SK-N-SH (cell line): ENCODE results near the gene SPTSSB. TPM values are rescaled to one million over a fixed set of nuclear protein-coding genes. Genes with fewer than 3 reads are reported as not detected.

ENCODE experiments used
- CTCF ChIA-PET: fragments of 300-600, 350-600 bp; formaldehyde crosslinking; extraction: SDS; loops from one replicate; lab custom pipeline; 2021; lab: Yijun Ruan, JAX
- POLR2A ChIA-PET: fragments of 350-600 bp; sonication (Branson Sonifier 250); formaldehyde crosslinking; extraction: SDS; loops from one replicate; lab custom pipeline; 2020; ENCODE audit warnings: antibody characterized with exemption, inconsistent platforms; lab: Yijun Ruan, JAX
- DNase-seq: peaks from one replicate; pipeline ENCODE4 v3.0.0; 2012
- H2AFZ ChIP-seq: fragments of 200-600 bp; sonication (generic); 2 replicates; pipeline ENCODE4 v1.8.1; 2016; ENCODE audit warnings: antibody characterized with exemption, mild to moderate bottlenecking, low read depth
- H3F3A ChIP-seq: fragments of 200-600 bp; sonication (generic); replicated peaks from 2 replicates; pipeline ENCODE3; 2016; ENCODE audit warnings: antibody characterized with exemption, mild to moderate bottlenecking; ENCODE audit not compliant: insufficient read depth
- H3K27ac ChIP-seq, 2 experiments: fragments of 200-500 bp in 1 of 2; fragments of 200-600 bp in 1 of 2; sonication (Bioruptor generic) in 1 of 2; sonication (generic), shearing (Covaris generic) in 1 of 2; 2 replicates each; pipeline versions ENCODE4 v1.5.1 to v1.6.1; 2014 to 2016; ENCODE audit warnings: low read depth in 2 of 2, inconsistent platforms in 1 of 2, low read length in 1 of 2, mild to moderate bottlenecking in 1 of 2, mixed read lengths in 1 of 2
- H3K27me3 ChIP-seq: fragments of 200-600 bp; sonication (generic), shearing (Covaris generic); 2 replicates; pipeline ENCODE4 v1.6.1; 2016; ENCODE audit warnings: mixed run types; ENCODE audit not compliant: insufficient read depth
- H3K36me3 ChIP-seq, 2 experiments: fragments of 200-500 bp in 1 of 2; fragments of 200-600 bp in 1 of 2; sonication (Bioruptor generic) in 1 of 2; sonication (generic) in 1 of 2; replicated peaks in 1 of 2; 2 replicates each; pipeline versions ENCODE3 to v1.5.1; 2014 to 2016; ENCODE audit warnings: low read length in 1 of 2, mild to moderate bottlenecking in 1 of 2; ENCODE audit not compliant: insufficient read depth in 2 of 2, control insufficient read depth in 1 of 2
- H3K4me1 ChIP-seq, 2 experiments: fragments of 200-500 bp in 1 of 2; fragments of 200-600 bp in 1 of 2; sonication (Bioruptor generic) in 1 of 2; sonication (generic), shearing (Covaris generic) in 1 of 2; 2 replicates each; pipeline versions ENCODE4 v1.5.1 to v1.6.1; 2014 to 2016; ENCODE audit warnings: low read depth in 1 of 2, low read length in 1 of 2, mixed run types in 1 of 2; ENCODE audit not compliant: insufficient read depth in 2 of 2, control insufficient read depth in 1 of 2
- H3K4me2 ChIP-seq: fragments of 200-600 bp; sonication (generic), shearing (Covaris generic); 2 replicates; pipeline ENCODE4 v1.6.1; 2017; ENCODE audit warnings: mixed run types
- H3K4me3 ChIP-seq, 2 experiments: fragments of 200-500 bp in 1 of 2; fragments of 200-600 bp in 1 of 2; sonication (Bioruptor generic) in 1 of 2; sonication (generic), shearing (Covaris generic) in 1 of 2; 2 replicates each; pipeline versions ENCODE4 v1.5.1 to v1.8.1; 2014 to 2016; ENCODE audit warnings: low read depth in 2 of 2, inconsistent platforms in 1 of 2, low read length in 1 of 2, mild to moderate bottlenecking in 1 of 2, mixed read lengths in 1 of 2, moderate library complexity in 1 of 2
- H3K79me2 ChIP-seq: fragments of 200-600 bp; sonication (generic); 2 replicates; pipeline ENCODE4 v1.8.1; 2017; ENCODE audit warnings: mild to moderate bottlenecking; ENCODE audit not compliant: insufficient read depth
- H3K9ac ChIP-seq: fragments of 200-600 bp; sonication (generic); 2 replicates; pipeline ENCODE4 v1.6.1; 2017; ENCODE audit warnings: mixed run types
- H3K9me2 ChIP-seq: fragments of 200-600 bp; sonication (generic); 2 replicates; pipeline ENCODE4 v1.6.1; 2017; ENCODE audit warnings: mixed run types
- H3K9me3 ChIP-seq: fragments of 200-600 bp; sonication (generic); 2 replicates; pipeline ENCODE4 v1.6.1; 2017; ENCODE audit warnings: mixed run types, mild to moderate bottlenecking, moderate library complexity
- H4K20me1 ChIP-seq: fragments of 200-600 bp; sonication (generic); 2 replicates; pipeline ENCODE4 v1.6.1; 2017; ENCODE audit warnings: mild to moderate bottlenecking, mixed run types; ENCODE audit not compliant: insufficient read depth
- CHD2 ChIP-seq: fragments of 150-350 bp; IDR thresholded peaks from 2 replicates; pipeline ENCODE4 v1.6.1; 2018; ENCODE audit warnings: low read length; ENCODE audit not compliant: partially characterized antibody
- ELF1 ChIP-seq: IDR thresholded peaks from 2 replicates; pipeline ENCODE4 v1.4.0; 2012
- FOSL2 ChIP-seq: IDR thresholded peaks from 2 replicates; pipeline ENCODE4 v1.4.0; 2012; ENCODE audit warnings: low read depth, mild to moderate bottlenecking, moderate library complexity, borderline replicate concordance
- GATA2 ChIP-seq: sonication (generic); formaldehyde crosslinking; IDR thresholded peaks from 2 replicates; pipeline ENCODE4 v1.5.0; 2020; ENCODE audit warnings: mild to moderate bottlenecking, missing genetic modification reagents
- JUND ChIP-seq: IDR thresholded peaks from 2 replicates; pipeline ENCODE4 v1.4.0; 2012
- MAX ChIP-seq: IDR thresholded peaks from 2 replicates; pipeline ENCODE4 v1.4.0; 2012; ENCODE audit warnings: low read depth
- MXI1 ChIP-seq: IDR thresholded peaks from 2 replicates; pipeline ENCODE4 v1.6.1; 2012; ENCODE audit warnings: mild to moderate bottlenecking, low read depth, low read length, improper control_type of control experiment
- NFIC ChIP-seq: IDR thresholded peaks from 2 replicates; pipeline ENCODE4 v1.4.0; 2012; ENCODE audit warnings: borderline replicate concordance
- POLR2AphosphoS5 ChIP-seq: IDR thresholded peaks from 2 replicates; pipeline ENCODE4 v1.6.1; 2012; ENCODE audit warnings: low read depth, low read length
- RCOR1 ChIP-seq: fragments of 150-350 bp; IDR thresholded peaks from 2 replicates; pipeline ENCODE4 v1.6.1; 2017; ENCODE audit warnings: antibody characterized with exemption, low read length
- RFX5 ChIP-seq: IDR thresholded peaks from 2 replicates; pipeline ENCODE4 v1.6.1; 2012; ENCODE audit warnings: mild to moderate bottlenecking, improper control_type of control experiment, low read length
- SIN3A ChIP-seq: IDR thresholded peaks from 2 replicates; pipeline ENCODE4 v1.6.1; 2012; ENCODE audit warnings: low read depth, mild to moderate bottlenecking, low read length, moderate library complexity, borderline replicate concordance
- TAF1 ChIP-seq: IDR thresholded peaks from 2 replicates; pipeline ENCODE4 v1.6.1; 2012; ENCODE audit warnings: low read depth, mild to moderate bottlenecking, low read length, moderate library complexity, borderline replicate concordance
- TCF12 ChIP-seq: IDR thresholded peaks from 2 replicates; pipeline ENCODE4 v1.4.0; 2012
- WGBS: methylation state at CpG from one replicate; pipeline ENCODE4 v1.1.6; 2017; ENCODE audit warnings: low lambda C conversion rate; 5-methylcytosine and 5-hydroxymethylcytosine counted together
- polyA plus RNA-seq, 3 experiments: library from polyadenylated mRNA; depleted of rRNA; stranded (reverse); fragments of >200 nt; gene quantifications; 2 replicates each; pipeline ENCODE4 v1.2.3, GENCODE V29; 2012
- TF ChIP-seq, protein P1 (sequence below): IDR thresholded peaks from 2 replicates; pipeline ENCODE4; 2012
- TF ChIP-seq, protein P2 (sequence below): IDR thresholded peaks from 2 replicates; pipeline ENCODE4 v1.4.0; 2012; ENCODE audit warnings: low read depth, borderline replicate concordance
- TF ChIP-seq, protein P3 (sequence below): IDR thresholded peaks from 2 replicates; pipeline ENCODE4 v1.4.0; 2012; ENCODE audit warnings: low read depth, borderline replicate concordance
- TF ChIP-seq, protein P4 (sequence below): fragments of 150-350 bp; IDR thresholded peaks from 2 replicates; pipeline ENCODE4 v1.6.1; 2016; ENCODE audit warnings: mild to moderate bottlenecking, low read depth, low read length

The SPTSSB gene
- polyA plus RNA-seq, 1 of the 3 experiments (the other 2 are of a cell fraction) = 0.07 TPM

DNA sequence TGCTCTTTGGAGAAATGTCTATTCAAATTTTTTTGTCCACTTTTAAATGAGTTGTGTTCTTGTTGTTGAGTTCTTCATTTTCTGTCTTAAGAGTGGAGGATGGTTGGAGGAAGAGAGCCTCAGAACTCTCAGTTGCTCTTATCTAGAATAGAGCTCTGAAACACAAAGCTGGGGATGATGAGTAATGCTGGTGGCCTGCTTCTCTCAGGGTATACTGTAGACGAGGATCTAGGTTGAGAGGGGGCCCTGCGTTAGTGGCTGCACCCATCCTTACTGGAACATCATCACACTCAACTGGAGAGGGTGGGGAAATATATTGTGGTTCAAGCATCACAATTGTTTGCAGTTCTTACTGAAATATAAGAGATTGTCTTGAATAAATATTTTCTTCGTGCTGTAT lies 1.8 kb downstream of the SPTSSB start (continued):
- TF ChIP-seq, protein P1, sequence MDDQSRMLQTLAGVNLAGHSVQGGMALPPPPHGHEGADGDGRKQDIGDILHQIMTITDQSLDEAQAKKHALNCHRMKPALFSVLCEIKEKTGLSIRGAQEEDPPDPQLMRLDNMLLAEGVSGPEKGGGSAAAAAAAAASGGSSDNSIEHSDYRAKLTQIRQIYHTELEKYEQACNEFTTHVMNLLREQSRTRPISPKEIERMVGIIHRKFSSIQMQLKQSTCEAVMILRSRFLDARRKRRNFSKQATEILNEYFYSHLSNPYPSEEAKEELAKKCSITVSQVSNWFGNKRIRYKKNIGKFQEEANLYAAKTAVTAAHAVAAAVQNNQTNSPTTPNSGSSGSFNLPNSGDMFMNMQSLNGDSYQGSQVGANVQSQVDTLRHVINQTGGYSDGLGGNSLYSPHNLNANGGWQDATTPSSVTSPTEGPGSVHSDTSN = no peak
- TF ChIP-seq RCOR1 (no peak), CHD2 (no peak), MXI1 (no peak), NFIC (no peak), FOSL2 (no peak), GATA2 (CRISPR knock-in tag) (no peak), JUND (no peak)

GRCh38 chr3:161366094-161366493 lies 5.2 kb downstream of the SPTSSB start:
- WGBS = 91% methylated on average over 2 of the region's 2 CpGs
- ChIA-PET POLR2A (no interaction called here), CTCF (interaction anchor here (1.1 to 2.1 kb wide), 2 partner anchors 42 to 555 kb away, joined by 3 to 7 read pairs; no protein-coding TSS in a partner anchor)

More at GRCh38 chr3:161366094-161366493, 5.2 kb downstream of the SPTSSB start:
- H3K9ac ChIP-seq = no peak overlapping the region
- no peaks in the 10 kb centered on the region for H3K36me3 ChIP-seq
- H3K27me3 ChIP-seq = peaks cover 4% of the 10 kb centered on the region; the same call in 1 of the 2 replicates
- H3K4me2 ChIP-seq = no peak overlapping the region
- no peaks in the 10 kb centered on the region for H3K4me1 ChIP-seq
- no peak overlapping the region for H3K27ac ChIP-seq
- no peaks in the 10 kb centered on the region for H3K9me2 ChIP-seq
- no peaks in the 10 kb centered on the region for H4K20me1 ChIP-seq
- TF ChIP-seq, protein P1 = no peak
- TF ChIP-seq, protein P2, sequence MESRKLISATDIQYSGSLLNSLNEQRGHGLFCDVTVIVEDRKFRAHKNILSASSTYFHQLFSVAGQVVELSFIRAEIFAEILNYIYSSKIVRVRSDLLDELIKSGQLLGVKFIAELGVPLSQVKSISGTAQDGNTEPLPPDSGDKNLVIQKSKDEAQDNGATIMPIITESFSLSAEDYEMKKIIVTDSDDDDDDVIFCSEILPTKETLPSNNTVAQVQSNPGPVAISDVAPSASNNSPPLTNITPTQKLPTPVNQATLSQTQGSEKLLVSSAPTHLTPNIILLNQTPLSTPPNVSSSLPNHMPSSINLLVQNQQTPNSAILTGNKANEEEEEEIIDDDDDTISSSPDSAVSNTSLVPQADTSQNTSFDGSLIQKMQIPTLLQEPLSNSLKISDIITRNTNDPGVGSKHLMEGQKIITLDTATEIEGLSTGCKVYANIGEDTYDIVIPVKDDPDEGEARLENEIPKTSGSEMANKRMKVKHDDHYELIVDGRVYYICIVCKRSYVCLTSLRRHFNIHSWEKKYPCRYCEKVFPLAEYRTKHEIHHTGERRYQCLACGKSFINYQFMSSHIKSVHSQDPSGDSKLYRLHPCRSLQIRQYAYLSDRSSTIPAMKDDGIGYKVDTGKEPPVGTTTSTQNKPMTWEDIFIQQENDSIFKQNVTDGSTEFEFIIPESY = no peak
- TF ChIP-seq, protein P3, sequence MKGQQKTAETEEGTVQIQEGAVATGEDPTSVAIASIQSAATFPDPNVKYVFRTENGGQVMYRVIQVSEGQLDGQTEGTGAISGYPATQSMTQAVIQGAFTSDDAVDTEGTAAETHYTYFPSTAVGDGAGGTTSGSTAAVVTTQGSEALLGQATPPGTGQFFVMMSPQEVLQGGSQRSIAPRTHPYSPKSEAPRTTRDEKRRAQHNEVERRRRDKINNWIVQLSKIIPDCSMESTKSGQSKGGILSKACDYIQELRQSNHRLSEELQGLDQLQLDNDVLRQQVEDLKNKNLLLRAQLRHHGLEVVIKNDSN = no peak
- TF ChIP-seq POLR2AphosphoS5 (no peak), TCF12 (no peak), SIN3A (no peak), MAX (no peak), ELF1 (no peak), RFX5 (no peak), JUND (no peak), TAF1 (no peak)
- TF ChIP-seq, protein P4, sequence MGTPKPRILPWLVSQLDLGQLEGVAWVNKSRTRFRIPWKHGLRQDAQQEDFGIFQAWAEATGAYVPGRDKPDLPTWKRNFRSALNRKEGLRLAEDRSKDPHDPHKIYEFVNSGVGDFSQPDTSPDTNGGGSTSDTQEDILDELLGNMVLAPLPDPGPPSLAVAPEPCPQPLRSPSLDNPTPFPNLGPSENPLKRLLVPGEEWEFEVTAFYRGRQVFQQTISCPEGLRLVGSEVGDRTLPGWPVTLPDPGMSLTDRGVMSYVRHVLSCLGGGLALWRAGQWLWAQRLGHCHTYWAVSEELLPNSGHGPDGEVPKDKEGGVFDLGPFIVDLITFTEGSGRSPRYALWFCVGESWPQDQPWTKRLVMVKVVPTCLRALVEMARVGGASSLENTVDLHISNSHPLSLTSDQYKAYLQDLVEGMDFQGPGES = no peak
- DNase-seq = no peak
- no peak overlapping the region for H3K4me3 ChIP-seq
- no peak overlapping the region for H2AFZ ChIP-seq
- H3K79me2 ChIP-seq = no peaks in the 10 kb centered on the region
- H3K9me3 ChIP-seq = no peaks in the 10 kb centered on the region
- no peaks in the 10 kb centered on the region for H3F3A ChIP-seq
